NK-92 (cell line): Measurements from ENCODE around the gene LANCL2.
"Not testable (repeated sequence)": the region's sequence is repeated elsewhere in the genome, so short reads cannot be mapped to it uniquely, and the experiment has no call there.

ENCODE experiments used
- DNase-seq: peaks from one replicate; lab custom pipeline; 2025; ENCODE audit not compliant: unreplicated experiment; lab: John Stamatoyannopoulos, UW

LANCL2 gene

DNA sequence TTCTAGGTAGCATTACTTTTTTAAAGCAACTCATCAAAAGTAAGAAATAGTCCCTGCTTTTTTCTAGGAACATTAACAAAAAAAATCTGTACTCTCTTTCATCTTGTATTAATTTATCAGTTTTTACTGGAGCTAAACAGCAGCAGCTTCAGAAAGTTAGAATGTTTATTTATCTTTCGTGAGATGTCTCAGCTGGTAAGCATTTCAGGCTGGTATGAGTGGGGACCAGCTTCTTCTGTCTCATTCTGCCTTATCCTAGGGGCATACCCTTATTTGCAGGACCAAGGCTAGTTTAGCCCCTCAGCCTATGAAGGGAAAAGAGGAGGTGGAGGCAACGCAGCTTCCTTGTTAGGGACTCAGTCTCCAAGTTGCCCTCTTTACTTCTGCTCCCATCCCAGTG, 35.1 kb downstream of the LANCL2 start:
- DNase-seq = no peak

DNA sequence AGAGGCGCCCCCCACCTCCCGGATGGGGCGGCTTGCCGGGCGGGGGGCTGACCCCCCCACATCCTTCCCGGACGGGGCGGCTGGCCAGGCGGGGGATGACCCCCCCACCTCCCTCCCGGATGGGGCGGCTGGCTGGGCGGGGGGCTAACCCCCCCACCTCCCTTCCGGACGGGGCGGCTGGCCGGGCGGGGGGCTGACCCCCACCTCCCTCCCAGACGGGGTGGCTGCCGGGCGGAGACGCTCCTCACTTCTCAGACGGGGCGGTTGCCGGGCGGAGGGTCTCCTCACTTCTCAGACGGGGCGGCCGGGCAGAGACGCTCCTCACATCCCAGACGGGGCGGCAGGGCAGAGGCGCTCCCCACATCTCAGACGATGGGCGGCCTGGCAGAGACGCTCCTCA, 37.4 kb downstream of the LANCL2 start:
- DNase-seq = not testable (repeated sequence)

DNA sequence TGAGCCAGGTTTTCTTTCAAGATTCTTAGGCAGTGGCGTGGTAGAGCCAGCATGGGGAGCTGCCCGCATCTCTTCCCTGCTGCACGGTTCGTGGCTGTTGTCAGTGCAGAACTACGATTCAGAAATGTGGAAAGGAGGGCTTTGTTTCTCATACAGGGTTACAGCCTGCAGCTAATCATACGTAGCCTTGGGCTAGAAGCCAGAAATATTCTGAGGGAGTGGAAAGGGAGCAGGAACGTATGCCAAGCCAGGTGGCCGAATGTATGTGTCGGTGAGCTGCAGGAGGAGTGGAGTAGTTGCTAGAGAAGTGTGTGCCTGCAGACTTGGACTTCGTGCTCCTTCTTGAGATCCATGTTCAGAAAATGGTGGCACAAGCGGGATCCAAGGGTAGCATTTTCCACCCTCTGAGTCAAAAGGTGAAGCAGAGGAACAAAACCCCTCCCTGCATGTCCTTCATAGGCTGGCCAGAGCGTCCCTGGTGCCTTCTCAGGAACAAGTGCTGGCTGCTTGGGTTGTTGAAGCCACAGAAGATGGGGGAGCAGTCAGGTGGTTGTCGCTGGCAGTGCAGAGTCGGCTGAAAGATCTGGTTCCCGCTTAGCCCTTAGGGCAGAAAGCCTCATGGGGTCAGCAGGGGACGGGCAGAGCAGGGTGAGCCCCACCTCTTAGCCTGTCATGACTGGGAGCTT, 40.9 kb downstream of the LANCL2 start:
- DNase-seq = no peak

DNA sequence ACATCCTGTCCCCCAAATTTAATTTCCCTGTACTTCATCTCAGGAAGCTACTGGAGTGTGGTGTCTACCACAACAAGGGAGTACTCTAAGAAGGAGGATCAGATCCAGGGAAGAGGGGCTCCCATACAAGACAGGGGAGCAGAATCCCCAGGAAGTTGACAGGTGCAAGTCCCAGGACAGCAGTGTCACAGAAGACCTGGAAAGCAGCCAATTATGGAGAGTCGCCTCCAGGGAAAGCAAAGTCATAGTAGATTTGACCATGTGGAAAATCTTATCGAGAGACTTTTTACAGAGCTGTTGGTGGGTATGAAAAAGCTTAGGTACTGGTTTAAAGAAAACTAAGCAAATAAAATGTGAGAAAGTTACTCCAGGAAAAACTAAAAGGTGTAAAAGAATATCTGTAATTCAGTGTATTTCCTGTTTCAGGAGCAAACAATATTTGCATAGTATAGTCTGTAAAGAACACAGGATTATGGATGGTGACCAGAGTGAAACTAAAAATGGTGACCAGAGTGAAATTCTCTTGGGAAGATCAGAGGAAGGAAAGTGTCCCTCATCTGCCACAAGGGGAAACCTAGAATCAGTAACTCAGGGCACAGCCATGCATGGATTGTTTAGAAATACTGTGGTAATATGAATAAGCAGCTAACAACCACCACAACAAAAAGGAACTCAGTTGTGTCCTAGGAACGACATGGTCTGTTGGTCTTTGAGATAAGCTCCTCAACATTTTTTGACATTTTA, 44.5 kb downstream of the LANCL2 start:
- no peak for DNase-seq

DNA sequence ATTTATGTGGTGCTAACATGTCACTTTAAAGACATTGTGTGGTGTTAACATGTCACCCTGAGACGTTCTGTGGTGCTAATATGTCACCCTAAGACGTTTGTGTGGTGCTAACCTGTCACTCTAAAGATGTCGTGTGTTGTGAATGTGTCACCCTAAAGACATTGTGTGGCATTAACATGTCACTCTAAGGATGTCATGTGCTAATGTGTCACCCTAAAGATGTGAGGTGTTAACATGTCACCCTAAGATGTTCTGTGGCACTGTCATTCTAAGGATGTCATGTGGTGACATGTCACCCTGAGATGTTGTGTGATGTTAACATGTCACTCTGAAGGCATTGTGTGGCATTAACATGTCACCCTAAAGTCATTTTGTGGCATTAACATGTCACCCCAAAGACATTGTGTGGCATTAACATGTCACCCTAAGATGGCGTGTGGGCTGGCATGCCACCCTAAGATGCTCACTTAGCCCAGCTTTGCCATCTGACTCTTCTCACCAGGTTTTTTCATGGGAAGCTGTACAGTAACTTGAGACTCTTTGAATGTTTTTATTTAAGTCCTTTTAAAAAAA, 45.6 kb downstream of the LANCL2 start:
- DNase-seq = no peak

DNA sequence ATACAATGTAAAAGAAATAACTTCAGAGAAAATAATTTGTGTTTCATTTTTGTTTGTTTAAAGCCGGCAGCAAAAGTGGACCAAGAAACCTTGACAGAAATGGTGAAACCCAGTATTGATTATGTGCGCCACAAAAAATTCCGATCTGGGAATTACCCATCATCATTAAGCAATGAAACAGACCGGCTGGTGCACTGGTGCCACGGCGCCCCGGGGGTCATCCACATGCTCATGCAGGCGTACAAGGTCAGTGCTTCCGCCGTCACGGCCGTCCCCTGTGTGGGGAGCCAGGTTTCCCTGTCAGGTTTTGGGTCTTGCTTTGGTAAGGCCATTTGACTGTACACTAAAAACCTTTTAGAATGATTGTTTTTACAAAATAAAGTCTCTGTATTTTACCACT, 46.7 kb downstream of the LANCL2 start:
- no peak for DNase-seq

DNA sequence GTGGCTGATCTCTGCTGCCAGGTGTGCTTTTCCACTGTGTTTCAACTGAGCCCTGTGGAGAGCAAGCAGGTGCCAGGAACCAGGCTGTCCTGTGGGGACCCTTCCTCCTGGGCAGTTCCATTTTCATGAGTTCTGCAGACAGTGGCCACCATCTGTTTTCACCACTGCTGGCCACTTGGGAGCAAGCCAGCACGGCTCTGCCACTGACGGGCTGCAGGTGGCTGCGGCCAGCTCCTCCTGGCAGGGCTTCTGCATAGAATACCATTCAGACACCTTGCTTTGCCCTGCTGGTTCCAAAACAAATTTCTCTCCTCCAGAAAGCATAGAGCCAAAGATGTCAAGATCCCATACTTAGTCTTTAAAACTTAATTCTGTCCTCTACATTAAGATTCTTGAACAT, 48.3 kb downstream of the LANCL2 start:
- DNase-seq = no peak

DNA sequence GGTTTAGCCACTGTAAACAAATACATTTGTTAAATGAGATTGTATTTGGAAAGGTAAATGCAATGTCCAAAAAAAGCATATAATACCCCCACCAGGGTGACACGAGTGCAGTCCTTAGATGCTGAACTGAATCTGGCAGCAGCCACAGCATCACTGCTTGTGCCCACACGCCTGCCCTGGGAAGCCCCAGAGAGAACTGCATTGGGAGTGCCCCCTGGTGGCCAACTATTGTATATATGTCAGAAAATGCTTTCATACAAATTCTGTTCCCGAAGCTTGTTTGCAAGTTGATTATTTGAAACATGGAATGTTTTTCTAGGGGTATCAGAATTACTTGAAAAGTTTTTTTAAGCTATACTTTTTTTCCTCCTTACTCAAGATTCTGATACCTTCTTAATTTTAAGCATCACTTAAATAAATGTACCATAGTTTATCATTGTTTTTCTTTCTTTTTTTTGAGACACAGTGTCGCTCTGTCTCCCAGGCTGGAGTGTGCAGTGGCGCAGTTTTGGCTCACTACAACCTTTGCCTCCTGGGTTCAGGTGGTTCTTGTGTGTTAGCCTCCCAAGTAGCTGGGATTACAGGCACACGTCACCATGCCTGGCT, 50.1 kb downstream of the LANCL2 start:
- DNase-seq = peak; percentile 4

DNA sequence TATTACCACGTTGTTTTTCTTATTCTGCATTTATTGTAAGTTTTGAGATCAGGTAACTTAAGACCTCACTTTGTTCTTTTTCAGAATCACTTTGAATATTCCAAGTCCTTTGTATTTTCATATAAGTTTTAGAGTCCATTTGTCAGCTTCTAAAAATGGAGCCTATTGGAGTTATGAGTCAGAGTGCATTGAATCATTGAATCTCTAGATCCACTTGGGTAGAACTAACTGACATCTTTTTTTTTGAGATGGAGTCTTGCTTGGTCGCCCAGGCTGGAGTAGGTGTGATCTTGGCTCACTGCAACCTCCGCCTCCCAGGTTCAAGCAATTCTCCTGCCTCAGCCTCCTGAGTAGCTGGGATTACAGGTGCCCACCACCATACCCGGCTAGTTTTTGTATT, 52.3 kb downstream of the LANCL2 start:
- DNase-seq = not testable (repeated sequence)

DNA sequence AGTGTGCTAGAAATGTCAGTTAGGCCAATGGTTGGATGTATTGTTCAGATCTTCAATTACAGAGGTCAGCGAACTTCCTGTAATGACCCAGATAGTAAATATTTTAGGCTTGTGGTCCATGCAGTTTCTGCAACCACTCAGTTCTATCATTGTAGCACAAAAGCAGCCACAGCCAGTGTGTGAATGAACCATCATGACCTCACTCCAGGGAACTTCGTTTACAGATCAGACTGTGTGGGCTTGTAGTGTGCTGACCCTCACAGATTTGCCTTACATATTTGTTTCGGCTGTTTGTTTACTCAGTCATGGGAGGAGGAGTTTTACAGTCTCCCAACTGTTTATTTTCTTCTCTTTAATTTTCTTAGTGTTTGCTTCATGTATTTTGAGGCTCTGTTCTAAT, 55.4 kb downstream of the LANCL2 start:
- DNase-seq = no peak

DNA sequence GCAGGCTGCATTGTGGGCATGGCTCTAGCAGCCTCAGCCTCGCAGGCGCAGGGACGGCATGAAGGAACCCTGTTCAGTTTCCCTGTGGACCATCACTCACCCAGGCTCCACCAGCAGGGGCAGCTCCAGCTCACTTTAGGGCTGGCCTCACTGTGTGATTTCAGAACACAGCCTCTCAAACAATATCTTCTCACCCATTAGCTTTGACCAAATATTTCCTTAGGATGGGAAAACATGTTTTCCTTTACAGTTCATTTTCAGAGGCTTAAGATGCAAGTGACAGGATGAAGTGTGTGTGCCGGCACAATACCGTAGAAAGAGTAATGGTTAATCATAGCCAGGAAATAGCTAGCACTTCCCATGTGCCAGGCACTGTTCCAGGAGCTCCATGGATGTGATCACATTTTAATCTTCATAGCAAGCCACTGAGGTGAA, 58.2 kb downstream of the LANCL2 start:
- no peak for DNase-seq

DNA sequence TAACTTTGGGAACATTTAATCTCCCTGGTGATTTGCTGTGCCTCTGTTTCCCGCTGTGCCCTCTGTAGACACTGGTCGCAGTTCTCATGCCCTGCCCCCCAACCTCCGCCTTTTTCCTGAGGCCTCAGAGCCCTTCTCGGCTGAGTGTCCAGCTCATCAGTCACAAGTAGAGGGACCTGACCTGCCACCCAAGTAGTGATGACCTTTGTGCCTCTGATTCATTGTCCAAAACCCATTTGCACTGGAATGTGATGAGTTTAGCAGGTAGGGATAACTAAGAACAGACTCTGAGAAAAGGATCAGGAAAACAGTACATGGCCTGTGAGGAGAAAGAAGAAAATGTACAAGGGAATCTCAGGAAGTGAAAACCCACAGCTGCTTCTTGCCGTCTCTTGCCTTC, 58.8 kb downstream of the LANCL2 start:
- DNase-seq = no peak

DNA sequence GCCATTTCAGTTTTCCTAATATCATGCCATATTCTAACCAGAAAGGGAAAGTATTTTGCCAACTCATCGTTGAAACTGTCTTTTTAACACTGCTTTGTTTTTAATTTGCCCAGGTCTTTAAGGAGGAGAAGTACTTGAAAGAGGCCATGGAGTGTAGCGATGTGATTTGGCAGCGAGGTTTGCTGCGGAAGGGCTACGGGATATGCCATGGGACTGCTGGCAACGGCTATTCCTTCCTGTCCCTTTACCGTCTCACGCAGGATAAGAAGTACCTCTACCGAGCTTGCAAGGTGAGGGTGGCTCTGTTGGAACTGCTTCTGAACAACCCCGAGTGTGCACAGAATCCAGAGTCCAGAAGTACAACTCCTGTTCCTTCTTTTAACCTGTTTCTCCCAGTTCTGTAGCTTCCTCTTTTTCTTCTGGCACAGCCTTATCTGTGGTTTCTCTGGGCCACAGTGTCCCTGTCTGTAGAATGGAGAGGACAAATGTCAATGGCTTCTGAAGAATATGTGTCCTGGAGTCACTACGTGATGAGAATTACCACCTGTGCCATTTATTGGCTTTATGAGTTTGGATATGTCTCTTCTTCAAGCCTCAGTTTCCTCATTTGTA, 60.1 kb downstream of the LANCL2 start:
- no peak for DNase-seq

DNA sequence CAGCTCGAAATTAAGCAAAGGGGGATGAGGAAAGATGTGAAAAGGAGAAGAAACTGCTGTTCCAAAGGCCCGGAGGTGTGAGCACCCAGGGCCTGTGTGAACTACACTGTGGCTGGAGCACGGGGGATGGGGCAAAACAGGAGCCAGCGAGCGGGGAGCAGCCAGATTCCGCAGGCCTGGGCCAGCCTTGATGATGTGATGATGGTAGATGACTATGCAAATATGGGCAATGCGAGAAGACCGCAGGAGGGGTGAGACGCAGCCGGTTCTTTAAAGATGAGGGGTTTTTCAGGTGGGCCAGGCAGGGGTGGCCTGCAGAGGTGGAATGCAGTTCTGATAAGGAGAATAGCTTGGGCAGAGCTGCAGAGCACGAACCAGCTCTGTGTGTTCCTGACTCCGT, 61.5 kb downstream of the LANCL2 start:
- DNase-seq = no peak

DNA sequence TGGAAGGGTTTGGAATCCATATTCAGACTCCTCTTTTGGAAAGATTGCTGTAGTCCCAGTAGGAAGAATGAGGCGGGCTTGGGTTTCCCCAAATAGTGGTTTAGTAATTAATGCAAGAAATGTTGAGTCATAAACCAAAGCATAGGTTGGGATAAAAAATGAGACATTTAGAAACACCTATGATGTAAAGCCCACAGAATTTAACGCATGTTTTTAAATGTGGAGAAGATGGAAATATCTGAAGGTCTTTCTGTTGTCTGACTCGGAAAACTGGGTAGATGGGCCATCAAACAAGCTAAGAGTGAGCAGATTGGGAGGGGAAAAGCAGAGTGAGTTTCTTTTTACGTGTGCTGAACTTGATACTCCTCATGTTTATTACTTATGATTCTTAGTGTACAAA, 62.2 kb downstream of the LANCL2 start:
- DNase-seq = no peak

DNA sequence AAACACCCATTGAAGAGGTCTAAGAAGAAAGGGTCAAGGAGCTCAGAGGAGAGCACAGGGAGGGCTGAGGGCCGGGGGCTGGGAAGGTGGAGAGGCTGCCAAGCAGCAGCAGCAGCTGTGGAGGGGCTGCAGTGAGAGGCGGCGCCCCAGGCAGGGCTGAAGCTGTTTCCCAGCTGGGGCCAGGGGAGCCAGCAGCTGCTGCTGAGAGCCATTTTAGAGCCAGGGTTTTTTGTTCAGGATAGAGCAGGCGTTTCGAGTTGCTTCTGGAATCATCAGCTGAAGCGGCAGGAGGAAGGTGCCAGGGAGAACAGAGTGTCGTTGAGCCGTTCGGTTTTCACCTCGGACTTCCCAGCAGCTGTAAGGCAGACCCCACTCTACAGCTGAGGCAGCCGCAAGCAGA, 62.7 kb downstream of the LANCL2 start:
- no peak for DNase-seq

DNA sequence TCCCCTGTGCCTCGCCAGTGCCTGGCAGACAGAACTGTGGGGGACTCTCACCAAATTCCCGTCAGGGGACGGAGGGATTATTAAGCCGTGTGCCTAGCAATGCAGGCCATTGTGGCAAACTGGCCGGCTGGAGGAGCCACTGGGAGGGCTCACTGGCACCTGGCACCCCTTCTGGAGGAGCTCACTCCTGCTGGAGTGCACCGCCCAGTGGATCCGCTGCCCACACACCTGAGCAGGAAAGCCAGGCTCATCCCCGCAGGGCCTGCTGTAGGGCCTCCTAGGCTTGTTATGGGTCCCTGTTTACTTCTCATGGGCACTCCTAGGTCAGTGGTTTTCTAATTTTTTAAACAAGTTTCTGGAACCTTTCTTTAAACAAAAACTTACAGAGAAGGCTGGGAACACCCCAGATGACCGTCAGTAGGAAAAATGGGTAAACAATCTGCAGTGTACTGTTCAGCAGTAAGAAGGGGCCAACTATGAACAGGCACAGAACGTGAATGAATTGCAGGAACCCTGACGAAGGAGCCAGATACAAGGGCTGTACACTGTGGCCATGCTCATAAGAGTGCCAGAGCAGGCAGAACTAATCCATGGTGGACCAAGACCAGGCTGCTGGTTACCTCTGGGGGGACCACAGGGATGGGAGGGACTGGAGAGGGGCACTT, 64.8 kb downstream of the LANCL2 start:
- DNase-seq = no peak

DNA sequence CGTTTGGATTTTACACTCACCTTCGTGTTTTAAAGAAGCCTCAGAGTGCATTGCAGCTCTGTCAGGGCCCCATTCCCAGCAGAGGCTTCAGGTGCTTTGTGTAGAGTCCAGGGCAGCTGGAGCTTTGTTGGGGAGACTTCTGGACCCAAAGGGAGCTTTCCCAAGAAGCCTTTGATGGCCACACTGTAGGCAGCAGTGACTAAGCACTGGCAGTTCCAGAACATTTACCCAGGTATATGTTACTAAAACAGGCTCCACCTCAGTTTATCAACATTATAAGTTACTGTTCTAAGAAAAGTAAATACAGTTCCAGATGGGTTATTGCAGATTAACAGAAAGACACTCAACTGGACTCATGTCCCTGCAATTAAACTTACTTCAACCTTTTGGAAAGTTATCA, 66.8 kb downstream of the LANCL2 start:
- DNase-seq = no peak

DNA sequence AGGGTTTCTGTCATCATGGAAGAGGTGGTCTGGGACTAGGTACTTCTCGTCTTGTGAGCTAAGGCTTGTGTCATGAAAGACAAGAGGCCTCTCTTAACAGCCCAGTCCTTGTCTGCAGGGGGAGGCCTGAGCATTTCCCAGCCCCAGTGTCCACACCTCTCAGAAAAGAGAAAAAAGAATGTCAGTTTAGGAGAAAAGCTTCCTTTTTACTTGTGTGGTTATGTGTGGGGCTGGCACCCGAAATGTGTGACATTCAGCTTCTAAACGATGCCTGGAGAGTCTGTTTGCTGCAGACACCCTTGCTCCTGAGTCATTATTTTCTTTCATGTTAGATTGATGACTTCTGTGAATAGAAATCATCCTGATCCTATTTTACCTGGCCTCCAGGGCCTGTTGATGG, 67.4 kb downstream of the LANCL2 start:
- no peak for DNase-seq

DNA sequence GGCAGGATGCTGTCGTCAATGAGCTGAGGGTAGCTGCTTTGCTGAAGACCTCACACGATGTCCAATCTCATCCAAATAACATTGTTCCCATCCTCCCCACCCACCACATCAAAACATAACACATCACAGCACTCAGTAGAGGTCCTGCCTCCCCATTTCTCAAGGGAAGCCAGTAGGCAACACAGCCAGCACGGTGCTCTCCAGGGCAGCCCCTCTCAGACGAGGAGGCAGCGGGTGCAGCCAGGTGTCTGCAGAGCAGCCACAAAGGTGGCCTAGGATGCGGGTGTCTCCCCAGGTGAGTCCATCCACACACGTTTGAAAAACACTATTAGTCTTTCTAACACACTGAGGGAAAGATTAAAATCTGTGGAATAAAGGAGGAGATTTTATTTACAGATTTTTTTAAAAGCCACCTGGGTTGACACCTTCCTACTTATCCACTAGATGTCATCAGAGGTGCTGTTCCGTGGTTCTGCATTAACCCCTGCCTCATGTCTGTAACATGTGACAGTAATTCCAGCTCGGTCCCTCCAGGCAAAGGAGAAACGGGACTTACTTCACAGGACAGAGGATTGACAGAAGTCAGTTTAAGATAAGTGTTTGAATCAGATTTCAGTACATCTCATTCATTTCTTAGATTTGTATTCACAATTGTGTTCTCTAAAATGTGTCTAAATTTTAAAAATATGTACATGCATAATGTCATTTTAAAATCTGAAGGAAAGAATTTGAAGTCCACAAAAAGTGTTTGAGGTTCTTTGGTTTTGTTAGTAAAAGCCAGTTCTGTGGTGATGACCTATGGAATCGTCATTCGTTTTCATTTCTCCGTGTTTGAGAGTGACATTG, 68.0 kb downstream of the LANCL2 start:
- no peak for DNase-seq
